GM10847 (cell line): Measurements from ENCODE around the gene GRID2.

ENCODE experiments used
- POLR2A ChIP-seq: IDR thresholded peaks from 2 replicates; pipeline ENCODE4 v1.6.1; 2011; ENCODE audit not compliant: insufficient read length; ENCODE audit errors: extremely low read depth

Gene GRID2

GRCh38 chr4:93657527-93657926 lies 1353.8 kb downstream of the GRID2 start:
- TF ChIP-seq POLR2A, result no peak

GRCh38 chr4:93658443-93658842 lies 1354.7 kb downstream of the GRID2 start:
- TF ChIP-seq POLR2A, result no peak

GRCh38 chr4:93659629-93660028 lies 1355.9 kb downstream of the GRID2 start:
- no peak for TF ChIP-seq POLR2A

GRCh38 chr4:93660036-93660435 lies 1356.3 kb downstream of the GRID2 start:
- TF ChIP-seq POLR2A, result no peak

- TF ChIP-seq POLR2A, result no peak
Measured at GRCh38 chr4:93670434-93670833, 1366.7 kb downstream of the GRID2 start.

- no peak for TF ChIP-seq POLR2A
Measured at GRCh38 chr4:93671093-93671492, 1367.3 kb downstream of the GRID2 start.

GRCh38 chr4:93684571-93684970 lies 1380.8 kb downstream of the GRID2 start:
- no peak for TF ChIP-seq POLR2A

- no peak for TF ChIP-seq POLR2A
Measured at GRCh38 chr4:93687304-93687703, 1383.5 kb downstream of the GRID2 start.

GRCh38 chr4:93688978-93689377 lies 1385.2 kb downstream of the GRID2 start:
- no peak for TF ChIP-seq POLR2A

GRCh38 chr4:93693141-93693540 lies 1389.4 kb downstream of the GRID2 start:
- TF ChIP-seq POLR2A, result no peak

- no peak for TF ChIP-seq POLR2A
Measured at GRCh38 chr4:93698686-93699085, 1394.9 kb downstream of the GRID2 start.

- no peak for TF ChIP-seq POLR2A
Measured at GRCh38 chr4:93700571-93700970, 1396.8 kb downstream of the GRID2 start.

GRCh38 chr4:93710101-93710846 lies 1406.5 kb downstream of the GRID2 start:
- TF ChIP-seq POLR2A, result no peak

GRCh38 chr4:93710847-93711430 lies 1407.2 kb downstream of the GRID2 start:
- no peak for TF ChIP-seq POLR2A

GRCh38 chr4:93718233-93718632 lies 1414.5 kb downstream of the GRID2 start:
- TF ChIP-seq POLR2A, result no peak

GRCh38 chr4:93719552-93719951 lies 1415.8 kb downstream of the GRID2 start:
- TF ChIP-seq POLR2A, result no peak

- no peak for TF ChIP-seq POLR2A
Measured at GRCh38 chr4:93722446-93722845, 1418.7 kb downstream of the GRID2 start.

GRCh38 chr4:93730251-93730650 lies 1426.5 kb downstream of the GRID2 start:
- TF ChIP-seq POLR2A, result no peak

- no peak for TF ChIP-seq POLR2A
Measured at GRCh38 chr4:93730760-93731159, 1427.0 kb downstream of the GRID2 start.
